Upper lobe of left lung (tissue), 6 donors: ENCODE measurements around the gene ARHGAP15. TPM values are rescaled to one million over a fixed set of nuclear protein-coding genes. Genes with fewer than 3 reads are reported as not detected.

Experiments used
- ATAC-seq, 2 donors: fragments of 200-7000 bp; cut with Tn5 transposase; one replicate each; pipeline ENCODE4 v1.9.1; 2022; ENCODE audit warnings: mild to moderate bottlenecking in 2 of 2, moderate library complexity in 2 of 2; ENCODE audit not compliant: low FRiP score in 2 of 2
- DNase-seq, 2 donors: peaks; one replicate each; pipeline ENCODE4 v3.0.0-alpha.2; 2019 to 2020
- H3K27ac ChIP-seq, 4 donors: fragments of 200-600 bp; sonication (generic); one replicate each; pipeline ENCODE4 v1.5.1; 2016 to 2019
- H3K27me3 ChIP-seq, 4 donors: fragments of 200-600 bp; sonication (generic); one replicate each; pipeline ENCODE4 v1.5.1; 2017 to 2019
- H3K36me3 ChIP-seq, 4 donors: fragments of 200-600 bp; sonication (generic); one replicate each; pipeline ENCODE4 v1.5.1; 2016 to 2019
- H3K4me1 ChIP-seq, 4 donors: fragments of 200-600 bp; sonication (generic); one replicate each; pipeline ENCODE4 v1.5.1; 2018 to 2019
- H3K4me3 ChIP-seq, 4 donors: fragments of 200-600 bp; sonication (generic); one replicate each; pipeline ENCODE4 v1.5.1; 2017 to 2019; ENCODE audit warnings: mild to moderate bottlenecking in 2 of 4, moderate library complexity in 1 of 4
- H3K9me3 ChIP-seq, 4 donors: fragments of 200-600 bp; sonication (generic); one replicate each; pipeline ENCODE4 v1.5.1; 2018 to 2019
- CTCF ChIP-seq, 6 experiments: fragments of 450-650 bp in 4 of 6; fragments of 200-600 bp in 2 of 6; sonication (generic) in 2 of 6; IDR thresholded peaks; one replicate each; pipeline ENCODE4 v1.5.1; 2016 to 2019; ENCODE audit warnings: antibody characterized with exemption in 6 of 6
- EP300 ChIP-seq, 4 donors: sonication (generic); formaldehyde crosslinking; IDR thresholded peaks; one replicate each; pipeline ENCODE4 v1.5.1; 2017; ENCODE audit warnings: antibody characterized with exemption in 4 of 4, control low read depth in 2 of 4
- POLR2A ChIP-seq, 4 donors: fragments of 450-650 bp; IDR thresholded peaks; one replicate each; pipeline ENCODE4 v1.5.1; 2016 to 2017; ENCODE audit warnings: antibody characterized with exemption in 4 of 4, mild to moderate bottlenecking in 2 of 4
- POLR2AphosphoS5 ChIP-seq, 2 donors: sonication (generic); formaldehyde crosslinking; IDR thresholded peaks; one replicate each; pipeline ENCODE4 v1.5.1; 2017; ENCODE audit warnings: antibody characterized with exemption in 2 of 2
- WGBS, 2 donors: methylation state at CpG; one replicate each; pipeline ENCODE4 v1.1.5; 2017 to 2018; 5-methylcytosine and 5-hydroxymethylcytosine counted together
- total RNA-seq, 6 donors: library from RNA; depleted of rRNA in 4 of 6; stranded (reverse); fragments of >200 nt in 4 of 6; gene quantifications; one replicate each; pipeline versions ENCODE4 v1.1.0 to v1.2.1, GENCODE V29; 2016 to 2021
- donor health status: DM: no; HTN: no; CAD: no; lungs with moderate emphysema.
- donor health status: DM: no; HTN: yes; CAD: no; lungs with severe emphysema.

The ARHGAP15 gene
- total RNA-seq, 6 donors from 2014 or later = 11.9 to 57.6 (median 17.5) TPM

- Histone ChIP-seq H3K9me3 (no peaks in the 10 kb centered on the region), H3K27me3 (no peaks in the 10 kb centered on the region), H3K4me3 (no peak overlapping the region), H3K27ac (peak overlapping the region in 1 of 4 donors; percentile 25), H3K4me1 (peaks cover 0 to 4% (median 0%) of the 10 kb centered on the region in 4 donors), H3K36me3 (no peaks in the 10 kb centered on the region)
- ATAC-seq (no peak), DNase-seq (no peak)
- TF ChIP-seq POLR2AphosphoS5 (IDR thresholded peaks at IDR 0.05) (no peak), CTCF (IDR thresholded peaks at IDR 0.05) (no peak), EP300 (IDR thresholded peaks at IDR 0.05) (no peak), POLR2A (IDR thresholded peaks at IDR 0.05) (no peak)
- 69 to 76% methylated on average over 3 of the region's 3 CpGs for WGBS, 2 donors
Measured at GRCh38 chr2:143521396-143521795, 392.2 kb downstream of the ARHGAP15 start.

GRCh38 chr2:143522699-143523098 is 393.5 kb downstream of the ARHGAP15 start:
- Histone ChIP-seq H3K4me3 (no peak overlapping the region), H3K27me3 (no peaks in the 10 kb centered on the region), H3K4me1 (peaks cover 0 to 7% (median 0%) of the 10 kb centered on the region in 4 donors), H3K9me3 (no peaks in the 10 kb centered on the region), H3K27ac (no peak overlapping the region), H3K36me3 (no peaks in the 10 kb centered on the region)
- ATAC-seq = no peak
- 85 to 91% methylated on average over 2 of the region's 2 CpGs for WGBS, 2 donors
- TF ChIP-seq EP300 (IDR thresholded peaks at IDR 0.05) (no peak), CTCF (IDR thresholded peaks at IDR 0.05) (no peak), POLR2AphosphoS5 (IDR thresholded peaks at IDR 0.05) (no peak), POLR2A (IDR thresholded peaks at IDR 0.05) (no peak)
- DNase-seq = no peak

- Histone ChIP-seq H3K4me1 (peaks cover 0 to 7% (median 0%) of the 10 kb centered on the region in 4 donors), H3K9me3 (no peaks in the 10 kb centered on the region), H3K27ac (peak overlapping the region in 1 of 4 donors; percentile 54), H3K27me3 (no peaks in the 10 kb centered on the region), H3K36me3 (no peaks in the 10 kb centered on the region), H3K4me3 (no peak overlapping the region)
- WGBS, 2 donors = 52 to 53% methylated on average over 2 of the region's 2 CpGs
- DNase-seq = no peak
- ATAC-seq = peak in 1 of 2 donors; percentile 19
- TF ChIP-seq CTCF (IDR thresholded peaks at IDR 0.05) (no peak), EP300 (IDR thresholded peaks at IDR 0.05) (no peak), POLR2A (IDR thresholded peaks at IDR 0.05) (no peak), POLR2AphosphoS5 (IDR thresholded peaks at IDR 0.05) (no peak)
Measured at GRCh38 chr2:143524119-143524553, 394.9 kb downstream of the ARHGAP15 start.

GRCh38 chr2:143524559-143525401 is 395.6 kb downstream of the ARHGAP15 start:
- WGBS, 2 donors = 77 to 82% methylated on average over 6 of the region's 6 CpGs
- Histone ChIP-seq H3K27me3 (no peaks in the 10 kb centered on the region), H3K27ac (peak overlapping the region in 1 of 4 donors; percentile 2), H3K4me3 (no peak overlapping the region), H3K4me1 (peaks cover 0 to 7% (median 0%) of the 10 kb centered on the region in 4 donors), H3K36me3 (no peaks in the 10 kb centered on the region), H3K9me3 (no peaks in the 10 kb centered on the region)
- DNase-seq (no peak), ATAC-seq (peak in 1 of 2 donors; percentile 34)
- no peak for TF ChIP-seq POLR2AphosphoS5 (IDR thresholded peaks at IDR 0.05)
- TF ChIP-seq CTCF (IDR thresholded peaks at IDR 0.05) = no peak
- TF ChIP-seq POLR2A (IDR thresholded peaks at IDR 0.05) = no peak
